ENCODE results near the gene SEMA3G.

- TF ChIP-seq ZNF114 (CRISPR knock-in tag; IDR thresholded peaks at IDR 0.05) = no peak
- TF ChIP-seq, protein P1, sequence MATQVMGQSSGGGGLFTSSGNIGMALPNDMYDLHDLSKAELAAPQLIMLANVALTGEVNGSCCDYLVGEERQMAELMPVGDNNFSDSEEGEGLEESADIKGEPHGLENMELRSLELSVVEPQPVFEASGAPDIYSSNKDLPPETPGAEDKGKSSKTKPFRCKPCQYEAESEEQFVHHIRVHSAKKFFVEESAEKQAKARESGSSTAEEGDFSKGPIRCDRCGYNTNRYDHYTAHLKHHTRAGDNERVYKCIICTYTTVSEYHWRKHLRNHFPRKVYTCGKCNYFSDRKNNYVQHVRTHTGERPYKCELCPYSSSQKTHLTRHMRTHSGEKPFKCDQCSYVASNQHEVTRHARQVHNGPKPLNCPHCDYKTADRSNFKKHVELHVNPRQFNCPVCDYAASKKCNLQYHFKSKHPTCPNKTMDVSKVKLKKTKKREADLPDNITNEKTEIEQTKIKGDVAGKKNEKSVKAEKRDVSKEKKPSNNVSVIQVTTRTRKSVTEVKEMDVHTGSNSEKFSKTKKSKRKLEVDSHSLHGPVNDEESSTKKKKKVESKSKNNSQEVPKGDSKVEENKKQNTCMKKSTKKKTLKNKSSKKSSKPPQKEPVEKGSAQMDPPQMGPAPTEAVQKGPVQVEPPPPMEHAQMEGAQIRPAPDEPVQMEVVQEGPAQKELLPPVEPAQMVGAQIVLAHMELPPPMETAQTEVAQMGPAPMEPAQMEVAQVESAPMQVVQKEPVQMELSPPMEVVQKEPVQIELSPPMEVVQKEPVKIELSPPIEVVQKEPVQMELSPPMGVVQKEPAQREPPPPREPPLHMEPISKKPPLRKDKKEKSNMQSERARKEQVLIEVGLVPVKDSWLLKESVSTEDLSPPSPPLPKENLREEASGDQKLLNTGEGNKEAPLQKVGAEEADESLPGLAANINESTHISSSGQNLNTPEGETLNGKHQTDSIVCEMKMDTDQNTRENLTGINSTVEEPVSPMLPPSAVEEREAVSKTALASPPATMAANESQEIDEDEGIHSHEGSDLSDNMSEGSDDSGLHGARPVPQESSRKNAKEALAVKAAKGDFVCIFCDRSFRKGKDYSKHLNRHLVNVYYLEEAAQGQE (IDR thresholded peaks at IDR 0.05; ENCODE audit: unreplicated experiment) = no peak
- TF ChIP-seq, protein P2, sequence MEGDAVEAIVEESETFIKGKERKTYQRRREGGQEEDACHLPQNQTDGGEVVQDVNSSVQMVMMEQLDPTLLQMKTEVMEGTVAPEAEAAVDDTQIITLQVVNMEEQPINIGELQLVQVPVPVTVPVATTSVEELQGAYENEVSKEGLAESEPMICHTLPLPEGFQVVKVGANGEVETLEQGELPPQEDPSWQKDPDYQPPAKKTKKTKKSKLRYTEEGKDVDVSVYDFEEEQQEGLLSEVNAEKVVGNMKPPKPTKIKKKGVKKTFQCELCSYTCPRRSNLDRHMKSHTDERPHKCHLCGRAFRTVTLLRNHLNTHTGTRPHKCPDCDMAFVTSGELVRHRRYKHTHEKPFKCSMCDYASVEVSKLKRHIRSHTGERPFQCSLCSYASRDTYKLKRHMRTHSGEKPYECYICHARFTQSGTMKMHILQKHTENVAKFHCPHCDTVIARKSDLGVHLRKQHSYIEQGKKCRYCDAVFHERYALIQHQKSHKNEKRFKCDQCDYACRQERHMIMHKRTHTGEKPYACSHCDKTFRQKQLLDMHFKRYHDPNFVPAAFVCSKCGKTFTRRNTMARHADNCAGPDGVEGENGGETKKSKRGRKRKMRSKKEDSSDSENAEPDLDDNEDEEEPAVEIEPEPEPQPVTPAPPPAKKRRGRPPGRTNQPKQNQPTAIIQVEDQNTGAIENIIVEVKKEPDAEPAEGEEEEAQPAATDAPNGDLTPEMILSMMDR (conservative IDR thresholded peaks at IDR 0.05; ENCODE audit: low read depth in 2 of 2) = peak; percentile 57 to 74
Measured at GRCh38 chr3:52471371-52472238, 26.7 kb upstream of the SEMA3G start.

All from GM23338 (cell line).